CD14-positive monocyte (primary cell): Measurements from ENCODE around the gene KATNBL1. TPM values are rescaled to one million over a fixed set of nuclear protein-coding genes. Genes with fewer than 3 reads are reported as not detected.
"Not testable (repeated sequence)": the region's sequence is repeated elsewhere in the genome, so short reads cannot be mapped to it uniquely, and the experiment has no call there.

Source experiments
- DNase-seq, 3 donors: peaks; one replicate each; pipeline ENCODE4 v3.0.0-alpha.2; 2011 to 2022
- H2AFZ ChIP-seq: 2 replicates; pipeline ENCODE4 v1.6.0; 2012; ENCODE audit warnings: mild to moderate bottlenecking, low read depth, low read length, inconsistent platforms; ENCODE audit not compliant: insufficient read depth, poor library complexity, severe bottlenecking
- H3K27ac ChIP-seq, 2 donors: 1 replicate in 1 of 2; 2 replicates in 1 of 2; pipeline ENCODE4 v1.5.1; 2012 to 2013; ENCODE audit warnings: low read length in 2 of 2, control low read depth in 1 of 2, inconsistent platforms in 1 of 2, low read depth in 1 of 2, mild to moderate bottlenecking in 1 of 2
- H3K27me3 ChIP-seq, 2 donors: one replicate each; pipeline versions ENCODE4 v1.6.0 to v1.6.1; 2011 to 2013; ENCODE audit warnings: low read length in 2 of 2; ENCODE audit not compliant: control insufficient read depth in 2 of 2, insufficient read depth in 2 of 2
- H3K36me3 ChIP-seq, 2 donors: replicated peaks in 1 of 2; 1 replicate in 1 of 2; 2 replicates in 1 of 2; pipeline versions ENCODE4 v1.5.1 to v1.6.1; 2012 to 2013; ENCODE audit warnings: low read length in 2 of 2, control low read depth in 1 of 2, inconsistent platforms in 1 of 2, mild to moderate bottlenecking in 1 of 2; ENCODE audit not compliant: insufficient read depth in 2 of 2, control insufficient read depth in 1 of 2
- H3K4me1 ChIP-seq, 2 donors: 1 replicate in 1 of 2; 2 replicates in 1 of 2; pipeline versions ENCODE4 v1.5.1 to v1.6.1; 2012 to 2013; ENCODE audit warnings: low read length in 2 of 2, control low read depth in 1 of 2, inconsistent platforms in 1 of 2, mild to moderate bottlenecking in 1 of 2, moderate library complexity in 1 of 2; ENCODE audit not compliant: insufficient read depth in 2 of 2, control insufficient read depth in 1 of 2
- H3K4me2 ChIP-seq: replicated peaks from 2 replicates; pipeline ENCODE3; 2012; ENCODE audit warnings: low read length, moderate library complexity, mild to moderate bottlenecking; ENCODE audit not compliant: poor library complexity, severe bottlenecking; ENCODE audit errors: extremely low read depth
- H3K4me3 ChIP-seq, 3 experiments: fragments of 200-600 bp in 1 of 3; sonication (generic) in 1 of 3; replicated peaks in 1 of 3; 1 replicate in 2 of 3; 2 replicates in 1 of 3; pipeline ENCODE4 v1.5.1; 2011 to 2013; ENCODE audit warnings: low read length in 3 of 3, mild to moderate bottlenecking in 3 of 3, control low read depth in 2 of 3, low read depth in 2 of 3, inconsistent platforms in 1 of 3, moderate library complexity in 1 of 3
- H3K79me2 ChIP-seq: 2 replicates; pipeline ENCODE4 v1.6.0; 2012; ENCODE audit warnings: mild to moderate bottlenecking, control low read depth, inconsistent platforms, low read length, moderate library complexity; ENCODE audit not compliant: insufficient read depth
- H3K9ac ChIP-seq: 2 replicates; pipeline ENCODE4 v1.6.0; 2017; ENCODE audit warnings: low read length, mild to moderate bottlenecking; ENCODE audit not compliant: insufficient read depth, poor library complexity, severe bottlenecking
- H3K9me3 ChIP-seq, 2 donors: replicated peaks in 1 of 2; 1 replicate in 1 of 2; 2 replicates in 1 of 2; pipeline versions ENCODE4 v1.5.1 to v1.6.1; 2012 to 2013; ENCODE audit warnings: low read length in 2 of 2, control low read depth in 1 of 2; ENCODE audit not compliant: control insufficient read depth in 1 of 2, insufficient read depth in 1 of 2
- H4K20me1 ChIP-seq: 2 replicates; pipeline ENCODE4 v1.6.0; 2012; ENCODE audit warnings: mild to moderate bottlenecking, low read length, control low read depth, moderate library complexity; ENCODE audit not compliant: insufficient read depth
- H3K27ac Mint-ChIP-seq, 7 donors: one replicate each; pipeline ENCODE4 v1.8.0; 2020; ENCODE audit warnings: mild to moderate bottlenecking in 7 of 7, mixed read lengths in 7 of 7, moderate library complexity in 6 of 7, inconsistent platforms in 2 of 7
- H3K27me3 Mint-ChIP-seq, 3 donors: one replicate each; pipeline ENCODE4 v1.8.0; 2021 to 2022; ENCODE audit warnings: low read depth in 3 of 3, mild to moderate bottlenecking in 3 of 3, mixed read lengths in 3 of 3, moderate library complexity in 3 of 3, inconsistent platforms in 1 of 3
- H3K36me3 Mint-ChIP-seq, 2 donors: one replicate each; pipeline ENCODE4 v1.8.0; 2020; ENCODE audit warnings: mixed read lengths in 2 of 2, inconsistent platforms in 1 of 2, mild to moderate bottlenecking in 1 of 2
- H3K4me1 Mint-ChIP-seq: one replicate; pipeline ENCODE4 v1.8.0; 2020; ENCODE audit warnings: mild to moderate bottlenecking, mixed read lengths
- H3K4me3 Mint-ChIP-seq, 2 donors: one replicate each; pipeline ENCODE4 v1.8.0; 2020; ENCODE audit warnings: mild to moderate bottlenecking in 2 of 2, mixed read lengths in 2 of 2, moderate library complexity in 1 of 2
- H3K9me3 Mint-ChIP-seq, 7 donors: one replicate each; pipeline ENCODE4 v1.8.0; 2020 to 2022; ENCODE audit warnings: mixed read lengths in 7 of 7, mild to moderate bottlenecking in 6 of 7, moderate library complexity in 6 of 7, inconsistent platforms in 2 of 7
- CTCF ChIP-seq: fragments of 200-600 bp; IDR thresholded peaks from one replicate; pipeline ENCODE4 v1.8.0; 2022; ENCODE audit warnings: antibody characterized with exemption, mild to moderate bottlenecking
- WGBS: methylation state at CpG from one replicate; pipeline ENCODE4 v1.1.5; 2013; ENCODE audit warnings: missing lambda C conversion rate; ENCODE audit not compliant: insufficient coverage; 5-methylcytosine and 5-hydroxymethylcytosine counted together
- intact Hi-C, 2 donors: fragments of 100-400 bp; cut with micrococcal nuclease; formaldehyde crosslinking; loops; one replicate each; pipeline versions ENCODE4 v1.15.0 to v1.15.1; 2023
- polyA plus RNA-seq, 3 donors: library from polyadenylated mRNA; depleted of rRNA in 1 of 3; unstranded in 2 of 3; stranded (reverse) in 1 of 3; fragments of 300-500 nt in 2 of 3; fragments of >200 nt in 1 of 3; fragmentation: Illumina TruSeq in 2 of 3; gene quantifications; 1 replicate in 2 of 3; 2 replicates in 1 of 3; pipeline ENCODE4 v1.2.3, GENCODE V29; 2012 to 2021

Gene KATNBL1
- polyA plus RNA-seq, 3 donors, result 16.5 to 38.4 (median 37.7) TPM

DNA sequence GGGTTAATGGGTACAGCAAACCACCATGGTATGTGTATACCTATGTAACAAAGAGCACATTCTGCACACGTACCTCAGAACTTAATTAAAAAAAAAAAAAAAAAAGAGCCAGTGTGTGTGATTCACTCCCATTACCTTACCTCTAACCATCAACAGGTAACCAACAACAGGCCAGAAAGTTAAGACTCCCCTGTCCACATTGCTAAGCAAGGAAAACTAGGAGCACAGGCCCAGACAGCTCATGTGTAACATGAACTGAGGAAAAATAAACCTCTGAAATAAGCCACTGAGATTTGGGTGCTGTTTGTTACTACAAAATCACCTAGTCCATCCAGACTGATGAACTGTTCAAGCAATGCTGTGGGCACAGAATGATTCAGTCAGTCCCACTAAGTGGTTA lies 6.0 kb downstream of the KATNBL1 start:
- H3K9ac ChIP-seq, result no peak overlapping the region
- peaks cover 16 to 28% of the 10 kb centered on the region in 2 donors for H3K36me3 Mint-ChIP-seq
- H3K4me3 ChIP-seq, result no peak overlapping the region
- H3K4me1 Mint-ChIP-seq, result peaks cover 7% of the 10 kb centered on the region
- no peak overlapping the region for H3K4me2 ChIP-seq
- H3K9me3 Mint-ChIP-seq, result peaks cover 4 to 11% (median 8%) of the 10 kb centered on the region in 7 donors
- no peak overlapping the region for H3K27ac Mint-ChIP-seq
- H3K27me3 Mint-ChIP-seq, result no peaks in the 10 kb centered on the region
- no CpG with 5 or more reads among the region's 1 CpG for WGBS
- H3K9me3 ChIP-seq, result no peaks in the 10 kb centered on the region
- H3K27ac ChIP-seq, result no peak overlapping the region
- H2AFZ ChIP-seq, result no peak overlapping the region
- peaks cover 6% of the 10 kb centered on the region for H4K20me1 ChIP-seq
- TF ChIP-seq CTCF, result no peak
- H3K4me1 ChIP-seq, result peaks cover 4 to 5% of the 10 kb centered on the region in 2 donors
- no peaks in the 10 kb centered on the region for H3K27me3 ChIP-seq
- intact Hi-C loops, result no loop called here
- H3K79me2 ChIP-seq, result peaks cover 93% of the 10 kb centered on the region
- DNase-seq, result no peak
- no peak overlapping the region for H3K4me3 Mint-ChIP-seq
- H3K36me3 ChIP-seq, result peaks cover 5 to 12% of the 10 kb centered on the region in 2 donors

GRCh38 chr15:34203305-34203704 lies 6.6 kb downstream of the KATNBL1 start:
- peaks cover 6% of the 10 kb centered on the region for H4K20me1 ChIP-seq
- H3K9ac ChIP-seq, result no peak overlapping the region
- H3K27ac Mint-ChIP-seq, result no peak overlapping the region
- no peak overlapping the region for H3K4me3 ChIP-seq
- H3K4me1 Mint-ChIP-seq, result peaks cover 2% of the 10 kb centered on the region
- peaks cover 93% of the 10 kb centered on the region for H3K79me2 ChIP-seq
- H2AFZ ChIP-seq, result no peak overlapping the region
- peaks cover 16 to 28% of the 10 kb centered on the region in 2 donors for H3K36me3 Mint-ChIP-seq
- intact Hi-C loops, result no loop called here
- peaks cover 5 to 12% of the 10 kb centered on the region in 2 donors for H3K36me3 ChIP-seq
- no peaks in the 10 kb centered on the region for H3K9me3 ChIP-seq
- no peak overlapping the region for H3K4me2 ChIP-seq
- peaks cover 0 to 1% (median 0%) of the 10 kb centered on the region in 3 donors for H3K27me3 Mint-ChIP-seq
- no peak for DNase-seq
- H3K9me3 Mint-ChIP-seq, result peaks cover 4 to 11% (median 8%) of the 10 kb centered on the region in 7 donors
- H3K4me3 Mint-ChIP-seq, result no peak overlapping the region
- no peaks in the 10 kb centered on the region for H3K27me3 ChIP-seq
- 100% methylated on average over 1 of the region's 1 CpG for WGBS
- TF ChIP-seq CTCF, result no peak
- H3K27ac ChIP-seq, result no peak overlapping the region
- no peaks in the 10 kb centered on the region for H3K4me1 ChIP-seq

DNA sequence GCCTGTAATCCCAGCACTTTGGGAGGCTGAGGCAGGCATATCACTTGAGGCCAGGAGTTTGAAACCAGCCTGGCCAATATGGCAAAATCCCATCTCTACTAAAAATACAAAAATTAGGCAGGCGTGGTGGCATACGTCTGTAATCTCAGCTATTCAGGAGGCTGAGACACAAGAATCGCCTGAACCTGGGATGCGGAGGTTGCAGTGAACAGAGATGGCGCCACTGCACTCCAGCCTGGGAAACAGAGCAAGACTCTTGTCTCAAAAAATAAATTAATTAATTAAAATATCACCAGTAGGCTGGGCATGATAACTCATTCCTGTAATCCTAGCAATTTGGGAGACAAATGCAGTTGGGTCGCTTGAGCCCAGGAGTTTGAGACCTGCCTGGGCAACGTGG lies 16.6 kb downstream of the KATNBL1 start:
- H3K27me3 Mint-ChIP-seq, H3K4me3 ChIP-seq, H3K27ac ChIP-seq, H3K4me3 Mint-ChIP-seq, H3K9ac ChIP-seq, DNase-seq, H3K9me3 Mint-ChIP-seq, H3K27me3 ChIP-seq, H3K4me2 ChIP-seq, intact Hi-C loops, H3K4me1 ChIP-seq, H3K36me3 ChIP-seq, H4K20me1 ChIP-seq, H3K27ac Mint-ChIP-seq, H3K9me3 ChIP-seq, H2AFZ ChIP-seq: not testable (repeated sequence)
- 96% methylated on average over 2 of the region's 7 CpGs for WGBS
- Mint-ChIP-seq H3K4me1 (peaks cover 14% of the 10 kb centered on the region), H3K36me3 (peaks cover 2 to 16% of the 10 kb centered on the region in 2 donors)
- peaks cover 82% of the 10 kb centered on the region for H3K79me2 ChIP-seq
